Gastrocnemius medialis (tissue), 4 donors: Measurements from ENCODE around the gene WNT3. TPM values are rescaled to one million over a fixed set of nuclear protein-coding genes. Genes with fewer than 3 reads are reported as not detected.

Source experiments
- ATAC-seq, 2 donors: fragments of 150-250 bp; one replicate each; pipeline ENCODE4 v1.9.1; 2016
- DNase-seq, 2 donors: peaks; one replicate each; pipeline ENCODE4 v3.0.0-alpha.2; 2019
- H3K27ac ChIP-seq, 4 donors: fragments of 200-600 bp; sonication (generic); 1 replicate in 1 of 4; 2 replicates in 3 of 4; pipeline ENCODE4 v1.5.1; 2016 to 2018; ENCODE audit warnings: mild to moderate bottlenecking in 2 of 4, moderate library complexity in 1 of 4
- H3K27me3 ChIP-seq, 3 donors: fragments of 200-600 bp; sonication (generic) in 2 of 3; 1 replicate in 1 of 3; 2 replicates in 2 of 3; pipeline versions ENCODE4 v1.5.1 to v1.6.0; 2016 to 2019; ENCODE audit warnings: mild to moderate bottlenecking in 1 of 3, moderate library complexity in 1 of 3
- H3K36me3 ChIP-seq, 2 donors: fragments of 200-600 bp; sonication (generic) in 1 of 2; one replicate each; pipeline ENCODE4 v1.5.1; 2017 to 2018
- H3K4me1 ChIP-seq, 2 donors: fragments of 200-600 bp; sonication (generic) in 1 of 2; one replicate each; pipeline ENCODE4 v1.5.1; 2016 to 2017; ENCODE audit warnings: mild to moderate bottlenecking in 2 of 2
- H3K4me3 ChIP-seq, 4 donors: fragments of 200-600 bp; sonication (generic) in 3 of 4; 1 replicate in 1 of 4; 2 replicates in 3 of 4; pipeline ENCODE4 v1.5.1; 2016 to 2019; ENCODE audit warnings: mild to moderate bottlenecking in 2 of 4
- H3K9me3 ChIP-seq, 3 donors: fragments of 200-600 bp; sonication (generic) in 2 of 3; 1 replicate in 1 of 3; 2 replicates in 2 of 3; pipeline ENCODE4 v1.5.1; 2016 to 2019
- CTCF ChIP-seq, 5 experiments: fragments of 450-650 bp in 3 of 5; fragments of 200-600 bp in 2 of 5; sonication (generic) in 2 of 5; IDR thresholded peaks in 4 of 5; conservative IDR thresholded peaks in 1 of 5; 1 replicate in 4 of 5; 2 replicates in 1 of 5; pipeline ENCODE4 v1.5.1; 2016 to 2019; ENCODE audit warnings: antibody characterized with exemption in 5 of 5, mild to moderate bottlenecking in 3 of 5, moderate library complexity in 3 of 5
- POLR2A ChIP-seq, 2 donors: fragments of 450-650 bp; IDR thresholded peaks; one replicate each; pipeline ENCODE4 v1.6.1; 2017; ENCODE audit warnings: antibody characterized with exemption in 2 of 2, mild to moderate bottlenecking in 2 of 2, moderate library complexity in 2 of 2
- in situ Hi-C, 4 donors: fragments of 200-750 bp; cut with MboI; loops; one replicate each; pipeline versions ENCODE4 v1.15.0 to v1.8.0; 2017; ENCODE audit warnings: low sequenced_read_pairs in 4 of 4
- intact Hi-C: fragments of 100-400 bp; cut with DNase I; formaldehyde crosslinking; loops from one replicate; pipeline ENCODE4 v1.15.1; 2023; ENCODE audit warnings: low total_unique reads
- total RNA-seq, 4 donors: library from RNA; depleted of rRNA; stranded (reverse); fragments of >200 nt; gene quantifications; one replicate each; pipeline versions ENCODE4 v1.1.0 to v1.2.3, GENCODE V29; 2016

The WNT3 gene
- total RNA-seq, 4 donors from 2014 or later = 0.19 TPM; not detected in 3

GRCh38 chr17:46834846-46835245 is 16.4 kb upstream of the WNT3 start:
- TF ChIP-seq CTCF (IDR thresholded peaks at IDR 0.05 in 4 of 5, conservative IDR thresholded peaks at IDR 0.05 in 1 of 5) (no peak), POLR2A (IDR thresholded peaks at IDR 0.05) (no peak)
- Histone ChIP-seq H3K4me1 (no peaks in the 10 kb centered on the region), H3K4me3 (no peak overlapping the region), H3K36me3 (no peaks in the 10 kb centered on the region), H3K27me3 (peaks cover 0 to 4% (median 0%) of the 10 kb centered on the region in 3 donors), H3K27ac (no peak overlapping the region), H3K9me3 (no peaks in the 10 kb centered on the region)
- intact Hi-C loops = no loop called here
- ATAC-seq = no peak
- in situ Hi-C loops = loop anchor here in 2 of 4 donors (25.0 kb wide), 1 partner anchor 177 kb away; no protein-coding TSS in a partner anchor
- DNase-seq = no peak

GRCh38 chr17:46833840-46834208 is 15.3 kb upstream of the WNT3 start:
- Histone ChIP-seq H3K36me3 (no peaks in the 10 kb centered on the region), H3K27me3 (peaks cover 0 to 4% (median 0%) of the 10 kb centered on the region in 3 donors), H3K4me1 (no peaks in the 10 kb centered on the region), H3K9me3 (no peaks in the 10 kb centered on the region), H3K4me3 (no peak overlapping the region), H3K27ac (no peak overlapping the region)
- no peak for ATAC-seq
- intact Hi-C loops = no loop called here
- no peak for DNase-seq
- TF ChIP-seq CTCF (IDR thresholded peaks at IDR 0.05 in 4 of 5, conservative IDR thresholded peaks at IDR 0.05 in 1 of 5) (no peak), POLR2A (IDR thresholded peaks at IDR 0.05) (no peak)
- in situ Hi-C loops = loop anchor here in 2 of 4 donors (25.0 kb wide), 1 partner anchor 178 kb away; no protein-coding TSS in a partner anchor

GRCh38 chr17:46832945-46833839 is 14.7 kb upstream of the WNT3 start:
- ATAC-seq = no peak
- H3K9me3 ChIP-seq = no peaks in the 10 kb centered on the region
- H3K27ac ChIP-seq = no peak overlapping the region
- H3K36me3 ChIP-seq = no peaks in the 10 kb centered on the region
- TF ChIP-seq CTCF (IDR thresholded peaks at IDR 0.05 in 4 of 5, conservative IDR thresholded peaks at IDR 0.05 in 1 of 5) (no peak), POLR2A (IDR thresholded peaks at IDR 0.05) (no peak)
- intact Hi-C loops (no loop called here), in situ Hi-C loops (loop anchor here in 2 of 4 donors (25.0 kb wide), 1 partner anchor 179 kb away; no protein-coding TSS in a partner anchor)
- peaks cover 0 to 4% (median 0%) of the 10 kb centered on the region in 3 donors for H3K27me3 ChIP-seq
- no peaks in the 10 kb centered on the region for H3K4me1 ChIP-seq
- no peak overlapping the region for H3K4me3 ChIP-seq
- DNase-seq = no peak

GRCh38 chr17:46832331-46832821 is 13.9 kb upstream of the WNT3 start:
- peaks cover 0 to 4% (median 0%) of the 10 kb centered on the region in 3 donors for H3K27me3 ChIP-seq
- H3K4me3 ChIP-seq = no peak overlapping the region
- TF ChIP-seq POLR2A (IDR thresholded peaks at IDR 0.05) = no peak
- no peak for TF ChIP-seq CTCF (IDR thresholded peaks at IDR 0.05 in 4 of 5, conservative IDR thresholded peaks at IDR 0.05 in 1 of 5)
- DNase-seq = no peak
- intact Hi-C loops (no loop called here), in situ Hi-C loops (loop anchor here in 2 of 4 donors (25.0 kb wide), 1 partner anchor 180 kb away; no protein-coding TSS in a partner anchor)
- H3K9me3 ChIP-seq = no peaks in the 10 kb centered on the region
- H3K4me1 ChIP-seq = no peaks in the 10 kb centered on the region
- ATAC-seq = no peak
- no peak overlapping the region for H3K27ac ChIP-seq
- H3K36me3 ChIP-seq = no peaks in the 10 kb centered on the region
